ENCODE results near the gene GOLGA8R.
A peak's percentile ranks its signal among the peaks of the same experiment; 100 is the strongest.
"Not testable (repeated sequence)": the region's sequence is repeated elsewhere in the genome, so short reads cannot be mapped to it uniquely, and the experiment has no call there.

Gene GOLGA8R

GRCh38 chr15:30414160-30414559 is at the start of gene GOLGA8R:
Gene GOLGA8R (minus strand): TSS chr15:30414260. CDS start chr15:30414162, 98 bp downstream.
- DNase-seq (ENCODE audit: low read depth in 2 of 2) = not testable (repeated sequence)

GRCh38 chr15:30463849-30464248 is 49.8 kb upstream of the GOLGA8R start:
- DNase-seq (ENCODE audit: low read depth in 2 of 2) = not testable (repeated sequence)

GRCh38 chr15:30462176-30462575 is 48.1 kb upstream of the GOLGA8R start:
- DNase-seq (ENCODE audit: low read depth in 2 of 2) = not testable (repeated sequence)

- DNase-seq (ENCODE audit: low read depth in 2 of 2) = not testable (repeated sequence)
These were observed 38.6 kb upstream of the GOLGA8R start for GRCh38 chr15:30452702-30453101.

GRCh38 chr15:30438348-30438747 is 24.3 kb upstream of the GOLGA8R start:
- DNase-seq (ENCODE audit: low read depth in 2 of 2) = not testable (repeated sequence)

GRCh38 chr15:30435878-30436277 is 21.8 kb upstream of the GOLGA8R start:
- not testable (repeated sequence) for DNase-seq (ENCODE audit: low read depth in 2 of 2)

GRCh38 chr15:30420723-30421122 is 6.7 kb upstream of the GOLGA8R start:
- DNase-seq (ENCODE audit: low read depth in 2 of 2) = not testable (repeated sequence)

GRCh38 chr15:30407636-30408035 is 6.4 kb downstream of the GOLGA8R start:
- not testable (repeated sequence) for DNase-seq (ENCODE audit: low read depth in 2 of 2)

- peak in 1 of 2 donors; percentile 34 for DNase-seq (ENCODE audit: low read depth in 2 of 2)
These were observed 15.1 kb downstream of the GOLGA8R start for GRCh38 chr15:30398988-30399387.

- not testable (repeated sequence) for DNase-seq (ENCODE audit: low read depth in 2 of 2)
These were observed 20.4 kb downstream of the GOLGA8R start for GRCh38 chr15:30393664-30393991.

- not testable (repeated sequence) for DNase-seq (ENCODE audit: low read depth in 2 of 2)
These were observed 21.0 kb downstream of the GOLGA8R start, which contains the start of gene CHRFAM7A for GRCh38 chr15:30392766-30393663. Gene CHRFAM7A (minus strand): TSS chr15:30393540. CDS start chr15:30383351, 10,189 bp downstream.

GRCh38 chr15:30386318-30386887 is 27.7 kb downstream of the GOLGA8R start:
- DNase-seq (ENCODE audit: low read depth in 2 of 2) = not testable (repeated sequence)

- DNase-seq (ENCODE audit: low read depth in 2 of 2) = not testable (repeated sequence)
These were observed 37.0 kb downstream of the GOLGA8R start for GRCh38 chr15:30377082-30377413.

GRCh38 chr15:30376375-30377081 is 37.5 kb downstream of the GOLGA8R start:
- not testable (repeated sequence) for DNase-seq (ENCODE audit: low read depth in 2 of 2)

GRCh38 chr15:30375872-30376271 is 38.2 kb downstream of the GOLGA8R start:
- DNase-seq (ENCODE audit: low read depth in 2 of 2) = not testable (repeated sequence)

GRCh38 chr15:30374862-30375261 is 39.2 kb downstream of the GOLGA8R start:
- not testable (repeated sequence) for DNase-seq (ENCODE audit: low read depth in 2 of 2)

- not testable (repeated sequence) for DNase-seq (ENCODE audit: low read depth in 2 of 2)
These were observed 45.8 kb downstream of the GOLGA8R start for GRCh38 chr15:30368271-30368670.

- not testable (repeated sequence) for DNase-seq (ENCODE audit: low read depth in 2 of 2)
These were observed 46.8 kb downstream of the GOLGA8R start for GRCh38 chr15:30367246-30367645.

GRCh38 chr15:30361404-30361803 is 52.7 kb downstream of the GOLGA8R start:
- not testable (repeated sequence) for DNase-seq (ENCODE audit: low read depth in 2 of 2)

- not testable (repeated sequence) for DNase-seq (ENCODE audit: low read depth in 2 of 2)
These were observed 53.1 kb downstream of the GOLGA8R start for GRCh38 chr15:30360990-30361389.

GRCh38 chr15:30355043-30355442 is 59.0 kb downstream of the GOLGA8R start:
- DNase-seq (ENCODE audit: low read depth in 2 of 2) = not testable (repeated sequence)
